ENCODE measurements around the gene ADORA1.

Gene ADORA1

GRCh38 chr1:203184467-203184866 is 56.9 kb downstream of the ADORA1 start:
- DNase-seq (ENCODE audit: insufficient read length, low spot score), result no peak
- no peak for TF ChIP-seq CTCF (IDR thresholded peaks at IDR 0.05; ENCODE audit: insufficient read depth, missing control alignments)
- FAIRE-seq, result no peak

- no peak for TF ChIP-seq CTCF (IDR thresholded peaks at IDR 0.05; ENCODE audit: insufficient read depth, missing control alignments)
- FAIRE-seq (no peak), DNase-seq (ENCODE audit: insufficient read length, low spot score) (no peak)
These were observed 57.5 kb downstream of the ADORA1 start for GRCh38 chr1:203185061-203185461.

- no peak for FAIRE-seq
- DNase-seq (ENCODE audit: insufficient read length, low spot score), result no peak
- TF ChIP-seq CTCF (IDR thresholded peaks at IDR 0.05; ENCODE audit: insufficient read depth, missing control alignments), result no peak
These were observed 58.1 kb downstream of the ADORA1 start for GRCh38 chr1:203185585-203185984.

- no peak for TF ChIP-seq CTCF (IDR thresholded peaks at IDR 0.05; ENCODE audit: insufficient read depth, missing control alignments)
- no peak for DNase-seq (ENCODE audit: insufficient read length, low spot score)
- FAIRE-seq, result no peak
These were observed 58.5 kb downstream of the ADORA1 start for GRCh38 chr1:203186091-203186445.

GRCh38 chr1:203186446-203187303 is 59.1 kb downstream of the ADORA1 start, which contains the start of gene CHI3L1:
Gene CHI3L1 (minus strand): TSS chr1:203186704. CDS start chr1:203186623, 81 bp downstream.
- TF ChIP-seq CTCF (IDR thresholded peaks at IDR 0.05; ENCODE audit: insufficient read depth, missing control alignments), result no peak
- DNase-seq (ENCODE audit: insufficient read length, low spot score) (no peak), FAIRE-seq (no peak)

GRCh38 chr1:203187304-203187685 is 59.8 kb downstream of the ADORA1 start:
- FAIRE-seq, result no peak
- DNase-seq (ENCODE audit: insufficient read length, low spot score), result no peak
- TF ChIP-seq CTCF (IDR thresholded peaks at IDR 0.05; ENCODE audit: insufficient read depth, missing control alignments), result no peak

GRCh38 chr1:203187689-203188264 is 60.3 kb downstream of the ADORA1 start:
- DNase-seq (ENCODE audit: insufficient read length, low spot score) (no peak), FAIRE-seq (no peak)
- TF ChIP-seq CTCF (IDR thresholded peaks at IDR 0.05; ENCODE audit: insufficient read depth, missing control alignments), result no peak
